DLD1 (cell line): Measurements from ENCODE around the gene GRIK4.

Experiments
- in situ Hi-C: cut with HindIII; loops from 2 replicates; pipeline ENCODE4 v1.10.0; 2017; ENCODE audit warnings: low sequenced_read_pairs

GRIK4 gene

DNA sequence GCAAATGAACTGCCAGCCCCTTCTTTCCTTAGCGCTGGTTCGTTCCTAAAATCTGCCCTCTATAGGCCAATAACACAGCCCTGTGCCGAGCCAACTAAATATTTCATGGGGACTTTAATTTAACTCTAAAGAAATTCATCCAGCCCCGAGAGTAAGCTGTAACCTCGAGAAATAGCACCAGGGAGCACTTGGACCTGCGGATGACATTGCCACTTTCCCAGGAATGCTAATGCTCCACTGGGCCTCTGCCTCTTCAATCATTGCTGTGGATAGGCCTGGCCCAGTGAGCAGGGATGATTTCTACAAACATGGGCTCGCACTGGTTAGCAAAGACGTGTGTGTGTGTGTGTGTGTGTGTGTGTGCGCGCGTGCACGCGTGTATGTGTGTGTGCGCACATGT is 417.1 kb downstream of the GRIK4 start:
- in situ Hi-C loops = no loop called here

DNA sequence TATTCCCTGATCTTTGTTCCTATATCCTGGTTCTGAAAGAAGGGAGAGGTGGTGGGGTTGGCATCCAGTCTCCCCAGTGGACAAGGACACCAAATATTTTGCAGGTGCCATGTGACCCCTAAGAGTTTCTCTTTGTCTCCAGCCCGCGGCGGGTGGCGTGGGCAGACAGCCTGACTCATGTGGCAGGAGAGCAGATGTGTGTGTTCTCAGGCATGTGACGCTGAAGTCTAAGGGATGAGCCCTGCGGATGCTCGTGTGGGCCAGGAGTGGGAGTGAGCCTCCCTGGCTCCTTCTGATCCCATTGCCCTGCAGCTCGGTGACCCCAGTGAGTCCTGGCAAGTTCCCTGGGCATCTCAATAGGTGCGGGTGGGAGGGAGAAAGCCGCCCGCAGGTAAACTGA is 417.5 kb downstream of the GRIK4 start:
- in situ Hi-C loops = no loop called here

DNA sequence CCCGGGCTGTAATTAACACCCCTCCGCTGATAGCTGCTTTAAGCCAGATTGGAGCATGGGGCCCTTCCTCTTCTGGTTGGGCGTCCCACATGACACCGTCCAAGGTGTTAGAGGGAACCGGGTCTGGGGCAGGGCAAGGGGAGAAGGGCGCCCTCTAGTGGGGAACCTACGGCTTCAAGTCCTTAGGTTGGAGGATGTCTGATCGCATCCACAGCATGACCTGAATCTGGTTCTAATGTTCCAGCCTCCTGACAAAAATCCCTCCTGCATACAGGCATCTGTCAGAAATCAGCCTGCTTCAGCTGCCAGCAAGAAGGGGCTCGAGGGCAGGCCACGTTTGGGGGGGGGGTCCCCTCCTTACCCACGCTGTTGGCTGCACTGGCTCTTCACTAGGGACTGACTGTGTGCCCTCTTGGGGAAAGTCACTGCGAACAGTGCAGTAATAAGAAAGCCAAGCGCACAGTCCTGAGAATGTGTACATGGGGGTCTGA is 418.2 kb downstream of the GRIK4 start:
- in situ Hi-C loops = no loop called here

DNA sequence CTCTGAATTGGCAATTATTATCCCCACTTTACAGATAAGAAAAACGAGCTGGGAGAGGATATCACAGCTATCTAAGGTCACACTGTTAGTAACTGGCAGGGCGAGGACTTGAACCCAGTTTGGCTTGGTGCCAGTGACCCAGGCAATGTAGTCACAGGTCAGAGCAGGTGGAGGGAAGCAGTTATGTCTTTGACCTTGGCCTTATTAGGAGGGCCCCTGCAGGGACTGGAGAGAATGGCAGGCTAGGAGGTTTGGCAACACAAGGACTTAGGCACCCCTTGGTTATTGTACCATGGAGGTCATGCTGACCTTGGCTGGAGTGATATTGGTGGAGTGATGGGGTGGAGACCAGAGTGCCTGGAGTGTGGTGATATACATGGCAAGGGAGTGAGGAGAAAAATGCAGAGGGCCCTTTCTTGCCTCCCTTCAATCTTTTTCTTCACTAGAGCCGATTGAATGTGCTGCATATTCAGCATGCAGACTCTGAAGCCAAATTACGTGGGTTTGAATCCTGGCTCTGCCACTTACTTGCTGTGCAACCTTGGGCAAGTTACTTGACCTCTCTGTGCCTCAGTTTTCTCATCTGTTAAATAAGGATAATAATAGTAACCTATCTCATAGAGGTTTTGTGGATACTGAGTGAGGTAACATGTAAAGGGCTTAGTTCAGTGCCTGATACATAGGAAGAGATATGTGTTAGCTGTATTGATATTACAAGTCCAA is 419.7 kb downstream of the GRIK4 start:
- in situ Hi-C loops = no loop called here

DNA sequence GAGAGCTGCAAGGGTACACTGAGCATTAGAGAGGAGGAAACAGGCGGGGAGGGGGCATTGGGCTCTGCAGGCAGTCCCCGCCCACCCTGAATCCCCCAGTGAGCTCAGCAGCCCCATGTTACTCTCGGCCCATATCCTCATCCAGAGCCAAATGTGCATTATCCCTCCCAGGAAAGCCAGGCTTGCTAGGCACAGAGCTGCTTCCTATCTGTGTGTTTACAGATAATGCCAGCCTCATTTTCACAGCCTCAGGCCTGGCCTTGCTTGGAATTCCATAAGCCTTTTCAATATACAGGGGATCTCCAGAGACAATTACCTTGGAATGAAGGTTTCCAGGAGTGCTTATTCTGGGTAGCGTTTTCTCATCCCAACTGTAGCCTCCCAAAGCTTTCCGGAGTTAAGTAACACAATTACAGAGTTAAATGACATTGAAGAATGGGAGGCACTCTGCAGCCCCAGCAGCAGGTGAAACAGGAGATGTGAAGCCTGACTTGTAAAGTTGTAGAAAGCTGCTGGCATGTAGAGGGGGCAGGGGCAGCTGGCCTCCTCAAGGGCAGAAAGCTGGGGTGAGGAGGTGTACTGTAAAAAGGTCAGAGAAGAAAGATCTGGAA is 420.9 kb downstream of the GRIK4 start:
- in situ Hi-C loops = no loop called here

DNA sequence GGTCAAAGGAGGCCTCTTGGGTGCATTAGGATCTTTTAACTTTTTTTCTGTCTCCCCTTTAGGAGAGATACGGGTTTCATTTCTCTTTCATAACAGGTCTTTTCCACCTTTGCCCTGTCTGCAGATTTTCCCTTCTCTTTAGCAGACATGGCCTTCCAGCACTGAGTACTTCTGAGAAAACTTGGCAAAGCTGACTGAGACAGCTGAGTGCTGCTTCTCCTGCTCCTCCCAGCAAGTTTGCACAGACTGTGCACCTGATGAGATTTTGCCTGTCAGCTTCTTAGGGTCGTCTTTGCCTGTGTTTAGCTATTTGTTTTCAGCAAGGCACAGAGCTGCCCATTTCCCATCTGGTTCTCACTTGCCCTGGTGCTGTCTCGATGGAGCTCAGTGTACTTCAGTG is 424.8 kb downstream of the GRIK4 start:
- in situ Hi-C loops = no loop called here

DNA sequence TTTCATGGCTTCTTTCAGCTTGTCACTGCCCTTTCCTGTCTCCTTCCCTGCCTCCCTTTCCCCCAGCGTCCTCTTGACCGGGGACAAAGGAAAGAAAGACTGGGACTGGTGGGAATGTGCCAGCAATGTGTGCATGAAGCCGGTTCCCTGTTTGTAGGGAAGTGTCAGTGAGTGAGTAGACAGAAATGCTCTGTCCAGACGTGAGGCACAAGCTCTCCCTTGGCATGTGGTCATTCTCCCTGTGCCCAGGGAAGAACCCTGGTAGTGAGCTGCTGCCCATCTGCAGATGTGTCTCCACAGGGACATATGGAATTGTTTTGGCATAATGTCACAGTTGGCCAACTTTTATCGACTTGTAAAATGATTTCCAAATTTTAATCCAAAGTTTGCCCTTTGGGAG is 426.0 kb downstream of the GRIK4 start:
- in situ Hi-C loops = no loop called here

DNA sequence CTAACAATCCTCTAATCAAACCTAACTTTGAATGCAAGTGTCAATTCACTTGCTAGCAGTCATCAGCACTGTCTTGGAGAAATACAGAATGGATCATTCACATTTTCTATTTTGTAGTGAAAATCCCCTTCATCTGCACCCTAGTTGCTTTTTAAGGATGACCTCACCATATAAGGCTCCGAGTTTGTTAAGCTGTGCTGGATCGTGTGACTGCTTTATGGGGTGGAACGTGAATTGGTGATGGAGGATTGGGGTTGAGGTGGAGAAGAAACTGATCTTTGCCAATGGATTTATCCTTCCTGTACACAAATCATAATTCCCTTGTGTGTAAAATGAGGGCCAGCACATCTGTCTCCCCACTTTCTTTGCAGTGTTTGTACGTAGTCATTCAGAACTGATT is 426.7 kb downstream of the GRIK4 start:
- in situ Hi-C loops = no loop called here

DNA sequence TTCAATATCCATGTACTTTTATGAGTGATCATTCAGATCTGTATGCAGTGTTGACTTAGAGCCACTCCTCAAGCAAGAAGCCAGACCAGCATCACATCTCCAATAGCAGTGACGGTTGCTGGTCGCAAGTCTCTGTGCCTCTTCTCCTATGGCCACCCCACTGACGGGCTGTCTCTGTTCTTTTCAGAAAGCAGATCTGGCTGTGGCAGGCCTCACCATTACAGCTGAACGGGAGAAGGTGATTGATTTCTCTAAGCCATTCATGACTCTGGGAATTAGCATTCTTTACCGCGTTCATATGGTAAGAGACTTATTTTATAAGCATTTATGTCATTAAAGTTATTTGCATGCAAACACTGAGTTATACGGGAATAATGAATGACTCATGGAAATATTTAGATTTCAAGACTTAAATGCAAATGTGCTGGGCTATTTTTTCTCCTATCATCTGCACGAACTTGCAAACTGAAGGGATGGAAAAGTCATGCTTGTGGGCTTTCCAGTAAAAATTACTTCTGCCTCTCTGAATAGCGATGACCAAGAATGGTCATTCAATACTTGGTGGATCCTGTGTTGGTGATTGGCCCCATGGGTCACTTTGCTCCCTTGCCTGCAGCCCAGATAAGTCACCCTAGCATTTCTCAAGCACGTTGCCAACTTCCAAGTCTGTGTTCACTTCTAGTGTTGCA is 428.8 kb downstream of the GRIK4 start:
- in situ Hi-C loops = no loop called here

DNA sequence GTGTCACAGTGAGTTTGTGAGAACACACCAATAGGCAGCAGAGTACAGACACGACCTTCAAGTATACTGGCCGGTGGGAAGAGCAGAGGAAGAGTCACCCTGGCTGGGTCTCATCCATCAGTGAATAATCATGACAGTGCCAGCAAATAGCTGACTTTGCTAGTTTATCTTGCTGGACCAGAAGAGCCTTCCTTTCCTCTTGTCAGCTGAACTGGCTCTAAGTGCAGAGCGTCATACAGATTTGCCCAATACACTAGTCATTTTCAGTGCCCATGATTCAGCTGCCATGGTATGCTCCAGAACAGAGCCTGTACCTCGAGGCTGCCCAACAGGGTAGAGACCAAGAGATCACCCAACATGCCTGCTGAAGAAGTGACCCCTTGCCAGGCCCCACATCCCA is 429.5 kb downstream of the GRIK4 start:
- in situ Hi-C loops = no loop called here

DNA sequence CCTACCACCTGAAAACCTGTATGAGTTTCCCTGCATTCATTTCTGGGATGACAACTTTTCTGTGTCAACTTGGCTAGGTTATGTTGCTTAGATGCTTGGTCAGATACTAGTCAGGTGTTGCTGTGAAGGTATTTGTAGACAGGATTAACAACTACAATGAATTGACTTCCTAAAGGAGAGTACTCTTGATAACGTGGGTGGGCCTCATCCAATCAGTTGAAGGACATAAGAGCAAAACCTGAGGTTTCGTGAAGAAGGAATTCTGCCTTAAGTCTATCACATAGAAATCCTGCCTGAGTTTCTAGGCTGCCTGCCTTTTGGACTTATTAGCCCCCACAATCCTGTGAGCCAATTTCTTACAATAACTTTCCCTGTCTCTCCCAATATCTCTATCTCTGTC is 431.2 kb downstream of the GRIK4 start:
- in situ Hi-C loops = no loop called here

DNA sequence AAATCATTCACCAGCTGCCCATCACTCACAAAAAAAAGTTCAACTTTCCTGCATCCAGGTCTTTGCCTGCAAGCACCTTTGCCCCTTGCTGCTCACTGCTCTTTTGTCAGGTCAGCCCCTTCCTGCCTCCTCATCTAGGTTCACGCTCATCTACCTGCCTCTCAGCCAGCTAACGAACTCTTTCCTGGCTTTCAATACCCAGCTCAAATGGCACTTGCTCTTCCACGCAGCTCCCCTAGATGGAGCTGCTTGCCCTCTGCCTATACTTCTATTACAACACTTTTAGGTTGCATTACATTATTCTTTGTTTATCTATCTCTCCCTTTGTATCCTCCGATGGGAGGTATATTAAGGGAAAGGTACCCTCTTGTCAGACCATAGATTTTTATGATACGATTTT is 433.5 kb downstream of the GRIK4 start:
- in situ Hi-C loops = no loop called here

DNA sequence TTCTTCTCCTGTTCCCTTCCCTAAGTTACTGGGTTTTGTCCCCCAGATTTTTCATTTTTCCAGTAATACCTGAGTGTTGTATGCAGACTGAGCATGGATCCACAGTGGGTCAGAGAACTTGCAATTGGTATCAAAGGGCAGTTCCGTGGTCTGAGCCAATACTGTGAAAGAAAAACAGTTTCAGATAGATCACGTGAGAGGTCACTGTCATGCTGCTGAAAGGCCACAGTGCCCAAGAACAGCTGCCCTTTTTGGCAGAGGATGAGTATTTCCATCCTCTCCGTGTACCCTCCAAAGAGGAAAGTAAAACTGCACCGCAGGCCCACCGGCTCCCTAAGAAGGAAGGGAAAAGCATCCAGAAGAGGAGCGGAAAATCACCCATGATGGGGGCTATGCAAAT is 439.3 kb downstream of the GRIK4 start:
- in situ Hi-C loops = no loop called here

DNA sequence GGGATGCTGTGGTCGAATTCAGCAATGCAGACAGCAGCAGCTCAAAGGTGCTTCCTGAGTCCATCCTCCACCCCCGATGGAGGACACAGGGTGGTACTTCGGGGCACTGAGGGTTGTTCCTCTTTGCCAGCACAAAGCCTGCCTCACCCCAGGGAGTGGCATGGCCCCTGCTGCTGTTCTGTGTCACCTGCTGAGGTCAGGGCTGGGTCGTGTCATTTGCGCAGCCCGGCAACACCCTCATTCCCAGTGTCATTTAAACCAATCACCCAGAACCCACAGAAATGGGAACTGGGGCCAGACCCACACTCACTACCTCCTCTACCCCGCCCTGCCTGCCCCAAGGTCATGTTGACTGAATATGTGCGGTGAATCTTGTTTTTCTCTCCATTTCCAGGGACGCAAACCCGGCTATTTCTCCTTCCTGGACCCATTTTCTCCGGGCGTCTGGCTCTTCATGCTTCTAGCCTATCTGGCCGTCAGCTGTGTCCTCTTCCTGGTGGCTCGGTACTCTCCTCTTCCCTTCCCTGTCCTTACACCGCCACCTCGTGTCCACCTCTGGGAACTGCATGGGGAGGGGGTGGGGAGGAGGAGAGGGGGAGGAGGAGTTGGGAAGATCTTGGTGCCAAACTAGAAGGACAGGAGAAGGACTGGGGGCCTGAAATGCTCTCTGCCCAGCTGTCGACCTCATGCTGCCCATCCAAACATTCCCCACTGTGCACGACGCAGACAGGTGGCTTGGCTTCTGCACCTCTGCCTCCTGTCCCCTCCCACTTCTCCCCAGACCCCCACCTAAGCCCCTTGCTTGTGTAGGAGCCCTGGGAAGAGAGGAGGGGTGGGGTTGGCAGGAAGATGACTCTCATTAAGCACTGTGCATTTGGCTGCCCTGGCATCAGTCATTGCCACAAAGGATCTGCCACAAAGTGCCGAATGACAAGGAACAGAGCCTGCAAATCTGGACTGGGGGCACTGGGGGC is 441.2 kb downstream of the GRIK4 start:
- in situ Hi-C loops = no loop called here

DNA sequence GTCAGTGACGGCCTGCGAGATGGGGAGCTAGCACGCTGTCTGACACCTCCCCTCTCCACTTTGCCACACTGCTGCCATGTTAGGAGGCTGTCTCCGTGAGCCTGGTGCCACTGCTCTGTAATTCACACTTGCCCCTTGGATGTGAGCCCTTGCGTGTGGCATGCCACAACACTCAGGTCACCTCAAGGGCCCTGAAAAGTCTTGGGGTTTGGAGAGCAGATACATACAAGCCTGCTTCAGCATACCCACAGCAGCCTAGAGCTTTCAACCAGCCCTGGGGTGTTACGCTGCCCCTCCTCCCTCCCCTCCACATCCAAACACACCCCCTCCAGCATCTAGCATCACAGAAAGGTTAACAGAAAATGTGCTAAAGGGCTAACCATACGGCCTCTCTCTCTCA is 442.8 kb downstream of the GRIK4 start:
- in situ Hi-C loops = no loop called here

DNA sequence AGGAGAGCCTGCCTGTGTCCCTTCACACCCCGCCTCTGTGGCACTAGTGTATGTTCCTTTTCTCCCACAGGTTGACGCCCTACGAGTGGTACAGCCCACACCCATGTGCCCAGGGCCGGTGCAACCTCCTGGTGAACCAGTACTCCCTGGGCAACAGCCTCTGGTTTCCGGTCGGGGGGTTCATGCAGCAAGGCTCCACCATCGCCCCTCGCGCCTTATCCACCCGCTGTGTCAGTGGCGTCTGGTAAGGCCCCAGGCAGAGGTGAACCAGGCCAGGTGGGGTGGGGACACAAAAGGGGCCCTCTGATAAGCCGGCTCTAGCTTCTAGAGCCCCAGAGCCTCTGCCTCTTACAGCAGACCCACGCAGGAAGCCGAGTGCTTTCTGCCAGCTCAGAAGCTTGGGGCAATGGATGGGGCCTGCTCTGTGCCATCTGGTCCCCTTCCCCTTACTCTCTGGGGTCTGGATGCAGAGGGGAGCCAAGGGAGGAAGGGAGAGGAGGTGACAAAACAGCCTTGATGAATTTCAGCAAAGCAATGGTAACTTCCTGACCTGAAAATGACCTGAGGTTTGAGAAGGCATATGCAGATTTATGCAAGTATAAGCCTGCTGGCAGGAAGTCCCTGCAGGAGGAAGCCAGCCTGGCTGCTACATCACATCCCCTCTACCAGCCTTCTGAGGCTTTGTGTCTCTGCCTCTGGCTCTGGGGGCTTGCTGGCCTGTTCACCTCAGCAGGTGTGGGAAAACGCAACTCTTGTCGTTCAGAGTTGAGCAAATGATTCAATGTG is 445.4 kb downstream of the GRIK4 start:
- in situ Hi-C loops = no loop called here

DNA sequence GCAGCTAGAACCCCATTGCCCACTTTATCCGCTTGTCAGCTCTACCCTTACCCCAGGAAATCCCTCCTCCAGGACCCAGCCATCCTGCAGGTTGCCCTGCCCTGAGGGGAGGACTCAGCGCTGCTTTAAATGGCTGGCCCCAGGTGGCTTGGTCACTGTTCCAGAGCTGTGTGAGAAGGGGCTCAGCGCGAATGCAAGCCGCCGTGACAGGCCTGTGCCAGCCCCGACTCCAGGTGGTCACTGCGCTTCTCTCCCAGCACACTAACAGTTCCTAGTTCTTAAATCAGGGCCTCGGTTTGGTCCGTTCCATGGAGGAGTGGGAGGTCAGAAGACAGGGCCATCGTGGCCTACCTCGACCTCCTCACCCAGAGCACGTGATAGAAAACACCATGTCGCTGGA is 446.6 kb downstream of the GRIK4 start:
- in situ Hi-C loops = no loop called here

DNA sequence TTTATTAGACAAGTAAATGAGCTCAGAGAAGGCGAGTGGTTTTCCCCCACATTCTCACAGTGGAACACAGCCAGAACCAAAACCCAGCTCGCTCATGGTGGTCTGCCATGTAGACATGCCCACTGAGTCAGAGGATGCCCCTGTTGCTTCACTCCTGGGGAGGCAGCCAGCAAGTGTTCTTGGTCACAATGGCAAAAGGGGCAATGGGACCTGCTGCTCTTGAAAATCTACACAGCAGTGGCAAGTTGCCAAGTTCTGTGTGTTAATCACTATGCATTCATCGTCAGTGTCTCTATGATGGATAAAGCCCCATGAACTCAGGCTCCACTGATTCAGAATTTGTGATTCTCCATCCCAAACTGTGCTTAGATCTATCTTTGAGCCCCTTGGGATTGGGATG is 447.6 kb downstream of the GRIK4 start:
- in situ Hi-C loops = no loop called here

DNA sequence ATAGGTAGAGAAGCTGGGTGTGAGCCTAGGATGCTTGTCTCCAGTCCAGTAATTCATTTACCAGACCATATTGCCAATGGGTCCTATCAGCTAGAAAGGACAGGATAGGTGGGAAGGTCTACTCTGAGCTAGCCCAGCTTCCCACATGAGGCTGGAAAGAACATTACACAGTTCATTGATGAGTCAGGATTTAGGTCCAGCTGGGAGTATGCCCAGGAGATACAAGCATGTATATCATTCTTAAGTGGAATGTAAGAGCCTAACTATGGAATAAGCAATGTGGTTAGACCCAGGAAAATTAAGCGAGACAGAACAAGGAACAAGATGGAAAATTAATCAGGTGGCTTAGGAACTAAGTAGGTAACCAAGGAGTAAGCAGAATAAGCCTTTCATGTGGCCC is 453.3 kb downstream of the GRIK4 start:
- in situ Hi-C loops = no loop called here

DNA sequence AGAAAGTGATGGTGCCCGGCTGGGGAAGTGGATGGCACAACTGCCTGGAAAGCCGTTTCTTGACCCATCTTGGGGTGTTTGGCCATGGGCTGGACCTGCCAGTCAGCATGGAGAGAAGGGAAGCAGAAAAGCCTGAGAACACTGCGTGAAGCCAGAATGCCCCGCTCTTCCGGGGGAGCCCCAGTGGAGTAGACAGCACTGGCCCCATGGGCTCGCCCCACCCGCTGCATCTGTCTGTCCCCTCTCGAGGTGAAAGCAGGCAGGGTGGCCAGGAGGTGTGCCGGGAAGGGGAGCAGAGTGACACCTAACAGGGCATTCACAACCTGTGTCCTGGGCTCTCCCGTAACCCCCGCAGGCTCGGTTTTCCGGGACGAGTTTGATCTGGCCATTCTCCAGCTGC is 455.3 kb downstream of the GRIK4 start:
- in situ Hi-C loops = no loop called here
